NOMO-1 treated with DMSO at 0.1 percent for 48 hours (cell line): ENCODE measurements around the gene ADAMTSL1.

ENCODE experiments used
- DNase-seq: peaks from one replicate; lab custom pipeline; 2025; ENCODE audit not compliant: unreplicated experiment; lab: John Stamatoyannopoulos, UW

ADAMTSL1 gene

DNA sequence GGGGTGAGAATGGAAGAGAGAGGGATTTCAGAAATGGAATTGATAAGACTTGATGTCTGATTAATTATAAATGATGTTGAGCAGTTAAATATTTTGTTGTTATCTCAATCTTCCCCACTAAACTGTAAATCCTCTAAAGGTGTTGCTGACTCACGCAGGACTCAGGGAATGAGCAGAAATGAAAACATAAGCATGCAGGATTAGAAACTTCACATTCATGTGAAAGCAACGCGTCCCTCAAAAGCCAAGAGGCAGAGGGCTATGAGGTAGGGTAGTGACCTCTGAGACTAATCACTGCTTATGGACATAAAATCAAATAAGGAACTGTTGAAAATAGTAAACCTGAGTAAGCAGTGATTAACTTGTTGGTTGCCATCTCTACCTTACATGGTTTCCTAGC, 21.1 kb downstream of the ADAMTSL1 start:
- DNase-seq, result no peak

DNA sequence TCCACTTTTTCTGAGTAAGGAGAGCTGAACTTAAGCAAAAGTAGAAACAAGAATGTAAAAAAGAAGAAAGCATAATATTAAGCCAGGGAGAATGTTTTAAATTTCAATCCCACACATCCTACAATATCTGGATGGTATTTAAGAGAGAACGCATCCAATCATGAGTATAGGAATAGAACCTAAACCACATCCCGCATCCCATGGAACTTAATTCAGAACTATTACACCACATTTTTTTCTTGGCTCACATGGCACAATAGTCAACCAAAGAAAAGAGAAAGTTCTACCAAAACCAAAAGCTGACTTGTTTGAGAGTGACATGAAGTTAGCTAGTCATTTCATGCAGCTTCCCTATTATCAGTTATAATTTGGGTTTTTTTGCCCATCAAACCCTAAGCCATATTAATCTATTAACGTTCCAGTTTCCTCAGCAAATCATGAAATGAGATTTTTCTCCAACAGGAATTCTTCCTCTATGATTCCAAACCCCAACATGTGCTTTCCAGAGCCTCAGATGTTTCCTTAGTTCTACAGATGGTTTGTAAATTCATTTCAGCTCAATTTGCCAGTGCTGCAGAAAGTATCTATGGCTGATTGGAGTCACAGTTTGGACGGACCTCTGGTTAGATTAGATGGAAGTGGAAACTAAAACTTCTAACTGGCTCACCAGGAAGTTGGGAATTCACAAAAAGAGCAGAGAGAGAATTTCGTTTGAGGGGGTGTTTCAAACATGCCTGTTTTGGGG, 22.5 kb downstream of the ADAMTSL1 start:
- DNase-seq, result no peak

DNA sequence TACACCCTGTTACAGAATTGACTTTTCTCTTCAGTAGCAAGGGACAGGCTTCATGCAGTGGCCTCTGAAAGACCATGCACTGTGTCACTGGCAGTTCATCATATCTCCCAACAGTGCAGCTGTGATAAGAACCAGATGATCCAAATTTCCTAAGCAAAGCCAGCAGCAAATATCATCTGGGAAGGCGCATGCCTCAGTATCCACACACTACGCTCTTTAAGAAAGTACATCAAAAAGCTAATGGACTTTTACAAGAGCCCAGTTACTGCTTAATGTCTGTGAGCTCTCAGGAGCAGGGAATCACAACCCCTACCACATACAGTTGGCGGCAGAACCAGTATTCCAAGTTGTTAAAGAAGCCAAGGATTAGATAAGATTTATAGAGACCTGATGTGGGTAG, 25.1 kb downstream of the ADAMTSL1 start:
- no peak for DNase-seq

DNA sequence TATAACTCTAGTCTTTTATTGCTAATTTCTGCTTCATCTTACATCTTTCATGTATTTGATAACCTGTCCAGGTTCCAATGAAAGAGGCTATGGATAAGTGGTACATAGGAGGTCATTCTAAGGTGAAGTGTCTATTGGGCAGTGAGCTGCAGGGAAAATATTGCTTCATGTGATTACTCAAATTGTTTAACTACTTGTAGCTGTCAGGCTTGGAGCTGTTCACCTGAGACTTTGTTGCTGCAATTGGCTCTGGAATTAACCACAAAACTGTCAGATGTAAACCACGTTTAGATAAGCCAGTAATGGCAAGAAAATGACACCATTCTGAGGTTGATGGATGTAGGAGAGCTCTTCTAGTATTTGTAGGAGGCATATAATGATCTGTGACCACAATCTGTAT, 26.0 kb downstream of the ADAMTSL1 start:
- no peak for DNase-seq

DNA sequence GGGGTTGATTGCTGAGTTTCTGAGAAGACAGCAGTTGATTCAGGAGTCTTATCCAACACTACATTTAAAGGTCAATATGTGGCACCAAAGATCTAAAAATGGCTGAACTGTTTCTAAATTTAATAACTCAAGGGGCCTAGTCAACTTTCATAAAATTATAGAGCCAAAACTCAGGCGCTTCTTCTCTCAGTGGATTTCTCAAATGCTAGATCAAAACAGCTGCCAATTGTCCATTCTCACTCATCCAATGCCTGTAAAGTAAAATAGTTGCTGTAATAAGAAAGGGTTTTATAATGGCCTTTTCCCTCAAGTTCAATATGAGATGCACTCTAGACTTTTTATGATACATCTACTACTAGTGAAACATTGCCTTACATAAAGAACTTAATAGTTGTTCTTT, 26.5 kb downstream of the ADAMTSL1 start:
- DNase-seq, result no peak

DNA sequence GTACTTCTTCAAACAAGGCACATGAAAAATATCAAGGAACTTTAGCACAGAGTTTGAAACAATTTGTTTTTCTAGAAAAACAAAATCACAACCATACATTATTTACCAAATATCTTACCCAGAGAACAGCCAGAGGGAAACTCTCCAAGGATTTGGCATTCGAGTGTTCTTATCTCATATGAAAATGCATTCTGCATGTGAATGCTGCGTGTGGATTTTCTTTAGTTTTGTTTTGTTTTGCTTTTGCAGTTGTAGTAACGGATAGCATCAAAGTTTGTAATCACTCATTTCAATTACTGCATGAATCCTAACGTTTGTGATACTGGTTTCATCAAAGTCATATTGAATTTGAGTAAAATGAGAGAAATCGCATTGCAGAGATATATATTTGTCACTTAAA, 28.0 kb downstream of the ADAMTSL1 start:
- DNase-seq, result no peak

DNA sequence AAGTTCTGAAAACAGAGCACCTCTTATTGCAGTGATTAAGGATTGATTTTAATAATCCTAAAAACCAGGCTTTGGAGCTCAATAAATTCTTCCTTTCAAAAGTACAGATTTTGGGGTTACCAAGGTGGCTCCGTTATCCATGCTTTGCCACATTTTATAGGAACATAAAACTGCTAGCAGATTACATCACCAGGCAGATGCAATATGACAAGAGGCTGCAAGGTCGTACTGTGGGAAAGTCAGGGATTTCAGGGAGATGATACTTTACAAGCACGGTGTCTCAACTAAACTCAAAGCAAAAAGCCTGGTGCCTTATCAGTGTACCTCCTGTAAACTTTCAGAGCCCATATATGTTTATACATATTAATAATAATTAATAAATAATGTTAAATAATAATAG, 28.6 kb downstream of the ADAMTSL1 start:
- DNase-seq, result no peak

DNA sequence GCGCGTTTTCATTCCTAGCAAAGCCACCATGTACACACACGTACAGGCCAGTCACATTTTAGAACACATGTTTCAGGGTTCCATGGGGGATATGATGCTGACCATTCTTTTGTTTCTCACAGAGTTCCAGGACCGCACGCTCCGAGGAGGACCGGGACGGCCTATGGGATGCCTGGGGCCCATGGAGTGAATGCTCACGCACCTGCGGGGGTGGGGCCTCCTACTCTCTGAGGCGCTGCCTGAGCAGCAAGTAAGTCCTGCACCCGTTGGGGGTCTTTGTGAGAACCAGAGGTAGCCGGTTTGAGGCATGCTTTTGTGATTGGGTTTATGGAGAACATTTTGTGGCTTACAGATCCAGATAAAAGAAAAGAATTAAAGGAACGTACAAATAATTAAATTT, 30.8 kb downstream of the ADAMTSL1 start:
- DNase-seq, result no peak

DNA sequence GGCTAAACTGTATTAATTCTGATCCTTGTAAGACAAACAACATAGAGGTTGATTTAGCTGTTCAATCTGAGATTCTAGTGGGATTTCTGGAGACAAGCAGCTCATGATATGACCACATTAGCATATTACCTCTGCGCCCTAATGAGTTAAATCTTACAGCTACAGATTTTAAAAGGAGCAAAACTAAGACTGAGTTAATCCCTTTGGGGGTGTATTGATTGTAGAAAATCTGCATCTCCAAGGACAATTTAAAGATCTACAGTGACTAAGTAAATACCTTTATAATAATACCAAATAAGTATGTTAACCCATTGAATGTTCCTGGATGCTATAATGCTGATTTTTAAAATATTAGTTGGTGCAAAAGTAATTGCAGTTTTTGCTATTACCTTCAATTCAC, 33.2 kb downstream of the ADAMTSL1 start:
- DNase-seq, result no peak

DNA sequence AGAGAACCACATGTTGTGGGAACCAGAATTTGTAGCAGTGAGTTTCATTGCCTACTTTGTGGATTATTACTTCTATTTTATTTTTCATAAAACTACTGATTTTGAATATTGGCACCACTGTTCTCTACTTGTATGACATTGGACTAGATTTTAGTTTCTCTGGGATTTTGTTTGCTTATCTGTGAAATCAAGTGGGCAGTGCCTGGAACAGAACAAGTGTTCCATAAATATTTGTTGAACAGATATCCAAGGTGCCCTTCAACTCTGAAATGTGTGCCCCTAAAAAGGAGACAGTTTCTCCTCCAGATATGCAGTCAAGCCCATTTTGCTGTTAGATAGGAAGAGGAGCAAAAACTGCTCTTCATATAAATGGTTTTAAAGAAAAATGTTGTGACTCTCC, 42.6 kb downstream of the ADAMTSL1 start:
- no peak for DNase-seq

DNA sequence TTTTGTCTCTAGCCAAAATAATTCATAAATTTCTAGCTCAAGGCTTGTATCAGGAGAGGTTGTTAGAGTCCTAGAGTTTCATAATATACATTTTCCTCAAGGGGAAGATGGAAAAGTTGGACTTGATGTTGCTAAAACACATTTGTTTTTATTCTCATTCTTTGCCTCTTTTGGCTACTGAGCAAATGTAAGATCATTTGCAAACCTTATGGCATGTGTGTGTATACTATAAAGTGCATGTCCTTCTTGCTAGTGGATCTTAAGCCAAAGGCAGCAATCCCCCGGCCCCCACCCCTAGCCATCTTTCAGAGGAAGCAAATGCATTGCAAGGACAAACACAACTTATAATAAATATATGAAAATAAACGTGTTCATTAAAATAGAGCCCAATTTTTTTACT, 43.0 kb downstream of the ADAMTSL1 start:
- no peak for DNase-seq

DNA sequence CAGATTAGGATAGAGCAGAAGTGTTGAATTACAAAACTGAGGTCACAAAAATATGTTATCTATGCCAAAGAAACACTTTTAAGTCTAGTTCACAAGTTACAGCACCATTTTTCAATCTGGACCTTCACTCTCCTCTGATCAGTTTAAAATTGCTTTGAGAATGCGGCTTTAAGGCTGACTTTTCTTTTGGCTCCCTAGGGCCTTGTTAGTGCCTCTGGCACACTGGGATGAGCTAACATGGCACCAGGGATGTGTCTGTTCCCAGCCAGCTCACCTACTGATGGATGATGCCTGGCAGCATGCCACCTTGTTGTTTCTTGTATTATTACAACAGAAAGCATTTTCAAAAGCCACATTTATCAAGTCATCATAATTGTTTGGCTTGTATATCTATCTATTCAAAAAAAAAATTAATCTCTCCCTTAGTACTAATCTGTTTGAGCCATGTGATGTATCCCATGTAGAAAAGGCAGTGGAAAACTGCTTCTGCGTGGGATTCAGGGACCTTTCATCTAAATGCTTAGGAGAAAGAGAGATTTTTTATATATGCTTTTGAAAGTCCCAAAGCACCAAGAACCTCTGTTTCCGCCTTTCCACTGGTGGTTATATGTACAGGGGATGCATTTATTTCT, 46.6 kb downstream of the ADAMTSL1 start:
- DNase-seq, result no peak

DNA sequence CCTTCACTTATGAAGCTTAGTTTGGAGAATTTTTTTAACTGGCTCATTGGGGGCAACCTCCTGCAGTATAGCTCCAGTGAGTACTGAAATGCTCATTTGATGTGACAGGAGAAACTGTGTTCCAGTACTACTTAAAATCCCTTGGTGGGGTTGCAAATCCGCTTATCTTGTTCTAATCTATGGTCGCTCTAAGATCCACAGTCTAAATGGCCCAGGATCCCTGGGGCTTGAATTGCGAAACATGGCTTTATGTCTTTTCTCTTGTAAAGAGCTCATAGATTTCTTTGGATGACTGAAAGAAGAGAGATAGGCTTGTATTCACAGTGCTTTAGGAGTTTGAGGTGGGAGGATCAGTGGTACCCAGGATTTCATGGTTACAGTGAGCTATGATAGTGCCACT, 52.7 kb downstream of the ADAMTSL1 start:
- DNase-seq, result no peak

DNA sequence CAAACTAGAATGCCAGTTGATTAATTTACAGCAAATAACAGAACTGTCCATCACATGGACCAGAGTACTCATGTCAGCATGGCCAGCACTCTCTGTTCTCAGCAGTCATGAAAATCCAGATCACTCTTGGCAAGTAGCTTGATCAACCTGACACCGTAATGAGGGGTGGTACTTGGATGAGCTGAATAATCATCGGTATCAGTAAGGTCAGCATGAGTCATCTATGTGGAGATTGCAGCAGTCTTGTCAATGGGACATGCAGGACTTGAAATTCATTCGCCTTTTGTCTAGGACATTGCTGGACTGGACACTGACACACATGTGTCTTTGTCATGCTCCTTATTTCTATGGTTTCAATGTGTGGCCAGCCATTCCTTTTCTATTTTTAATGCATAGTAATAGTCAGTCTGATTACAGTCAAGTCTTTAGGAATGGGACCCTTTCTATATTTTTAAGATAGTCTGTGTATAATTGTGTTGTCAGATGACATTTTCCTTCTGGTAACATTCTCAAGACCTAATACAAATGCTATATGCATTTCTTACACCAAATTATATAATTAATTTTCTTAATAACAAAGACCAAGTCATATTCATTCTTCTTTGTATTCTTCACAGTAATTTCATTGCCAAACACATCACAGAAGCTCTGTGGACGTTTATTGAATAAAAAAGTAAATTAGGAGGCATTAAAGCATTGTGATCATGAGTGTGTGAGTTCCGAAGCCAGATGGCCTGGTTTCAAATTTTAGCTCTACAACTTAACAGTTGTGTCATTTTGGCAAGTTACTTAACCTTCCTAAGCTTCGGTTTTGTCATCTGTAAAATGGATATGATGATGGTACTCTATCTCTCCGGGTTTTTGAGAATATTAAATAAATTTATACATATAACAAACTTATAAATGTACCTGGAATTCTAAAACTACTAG, 57.4 kb downstream of the ADAMTSL1 start:
- no peak for DNase-seq

DNA sequence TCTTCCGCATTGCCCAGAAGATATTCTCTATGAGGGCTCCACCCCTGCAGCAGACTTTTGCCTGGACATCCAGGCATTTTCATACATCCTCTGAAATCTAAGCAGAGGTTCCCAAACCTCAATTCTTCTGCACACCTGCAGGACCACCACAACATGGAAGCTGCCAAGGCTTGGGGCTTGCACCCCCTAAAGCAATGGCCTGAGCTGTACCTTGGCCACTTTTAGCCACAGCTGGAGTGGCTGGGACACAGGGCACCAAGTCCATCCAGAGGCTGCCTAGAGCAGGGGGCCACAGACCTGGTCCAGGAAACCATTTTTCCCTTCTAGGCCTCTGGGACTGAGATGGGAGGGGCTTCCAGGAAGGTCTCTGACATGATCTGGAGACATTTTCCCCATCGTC, 60.7 kb downstream of the ADAMTSL1 start:
- DNase-seq, result no peak

DNA sequence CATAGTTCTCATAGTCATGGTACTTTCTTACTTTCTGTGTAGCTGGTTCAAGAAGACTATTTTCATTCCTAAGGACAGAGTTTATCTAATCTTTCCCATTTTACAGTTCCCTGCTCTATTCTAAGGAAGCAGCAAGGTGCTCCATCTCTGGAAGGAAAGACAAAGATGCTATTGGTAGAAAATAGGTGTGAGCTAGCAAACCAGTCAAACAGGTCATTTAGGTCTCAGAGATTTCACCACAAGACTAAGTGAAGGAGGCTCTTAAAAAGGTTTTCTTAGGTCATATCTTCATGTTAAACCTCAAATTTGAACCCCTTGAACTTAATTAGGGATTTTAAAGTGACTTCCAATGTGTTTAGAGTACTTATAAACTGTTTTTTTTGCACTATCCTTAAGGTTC, 62.6 kb downstream of the ADAMTSL1 start:
- no peak for DNase-seq

DNA sequence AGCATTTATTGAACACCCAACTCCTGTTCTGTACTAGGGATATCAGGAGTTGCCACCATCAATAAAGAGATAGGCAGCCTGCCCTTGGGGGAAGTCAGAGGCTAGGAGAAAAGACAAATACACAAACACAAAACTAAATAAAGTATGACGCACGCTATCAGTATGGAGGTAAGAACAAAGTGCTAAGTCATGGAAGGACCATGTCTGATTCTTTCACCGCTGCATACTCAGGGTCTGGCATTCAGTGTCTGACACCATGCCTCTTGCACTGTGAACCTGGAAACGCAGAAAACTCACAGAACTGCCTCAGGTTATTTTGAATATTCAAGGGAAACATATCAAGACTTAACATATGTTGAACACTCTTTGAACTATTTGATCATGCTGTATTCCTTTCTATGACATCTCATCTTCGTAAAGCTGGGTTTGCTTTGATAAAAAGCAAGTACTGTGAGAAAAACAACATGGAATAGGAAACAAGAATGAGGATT, 65.3 kb downstream of the ADAMTSL1 start:
- no peak for DNase-seq

DNA sequence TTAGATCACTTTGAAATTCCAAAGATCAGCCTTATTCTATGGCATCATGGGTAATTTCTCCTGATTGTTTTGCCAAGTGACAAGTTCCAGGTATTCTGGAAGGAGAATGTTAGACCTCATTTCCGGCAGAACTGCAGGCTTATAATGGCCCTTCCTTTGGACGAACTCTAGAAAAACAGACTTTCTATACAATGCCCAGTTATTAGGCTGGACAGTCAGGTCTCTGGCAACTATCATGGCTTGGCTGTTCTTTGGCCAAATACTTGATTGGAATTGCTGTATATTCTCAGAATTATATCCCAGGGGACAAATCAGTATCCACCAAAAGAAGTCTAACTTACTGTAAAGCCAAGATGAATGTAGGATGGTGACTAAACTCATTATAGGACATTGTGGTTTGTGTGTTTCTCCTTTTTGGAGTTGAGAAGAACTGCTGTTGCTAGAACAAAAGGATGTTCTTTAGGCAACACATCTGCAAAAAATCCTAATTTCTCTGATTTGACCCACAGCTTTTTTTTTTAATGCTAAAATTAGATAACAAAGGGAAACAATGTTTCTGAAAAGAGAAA, 69.0 kb downstream of the ADAMTSL1 start:
- DNase-seq, result no peak

DNA sequence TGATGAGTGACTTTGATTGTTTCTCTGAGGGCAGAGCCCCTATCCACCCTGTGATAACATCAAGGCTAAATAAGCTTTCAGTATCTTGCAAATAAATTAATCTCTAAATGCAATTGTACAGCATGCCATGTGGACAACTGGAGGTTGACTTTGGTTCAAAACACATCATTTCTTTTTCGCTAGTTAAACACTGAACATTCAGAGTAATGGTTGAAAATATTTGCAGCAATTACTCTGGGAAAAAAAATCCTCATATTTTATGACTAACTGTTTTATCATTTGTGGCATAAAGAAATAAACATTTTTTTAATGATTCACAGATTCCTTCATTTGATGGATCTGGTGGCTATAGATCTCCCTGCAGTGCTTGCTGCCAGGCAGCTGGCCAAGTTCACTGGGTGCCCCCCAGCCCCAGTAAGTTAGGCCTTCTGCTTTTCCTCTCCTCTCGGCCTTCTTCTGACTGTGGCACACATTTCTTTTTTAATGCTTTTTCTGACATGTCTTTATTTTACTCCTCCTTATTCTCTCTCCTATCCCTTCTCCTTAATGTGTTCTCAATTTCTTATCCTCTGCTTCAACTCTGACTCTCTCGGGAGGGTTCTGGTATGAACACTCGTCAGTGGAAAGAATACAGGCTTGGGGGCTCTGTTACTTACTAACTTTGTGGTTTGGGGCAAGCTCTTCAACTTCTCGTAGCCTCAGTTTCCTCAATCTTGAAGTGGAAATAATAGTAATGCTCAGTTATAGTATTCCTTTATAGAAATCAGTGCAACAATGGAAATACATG, 69.6 kb downstream of the ADAMTSL1 start:
- no peak for DNase-seq

DNA sequence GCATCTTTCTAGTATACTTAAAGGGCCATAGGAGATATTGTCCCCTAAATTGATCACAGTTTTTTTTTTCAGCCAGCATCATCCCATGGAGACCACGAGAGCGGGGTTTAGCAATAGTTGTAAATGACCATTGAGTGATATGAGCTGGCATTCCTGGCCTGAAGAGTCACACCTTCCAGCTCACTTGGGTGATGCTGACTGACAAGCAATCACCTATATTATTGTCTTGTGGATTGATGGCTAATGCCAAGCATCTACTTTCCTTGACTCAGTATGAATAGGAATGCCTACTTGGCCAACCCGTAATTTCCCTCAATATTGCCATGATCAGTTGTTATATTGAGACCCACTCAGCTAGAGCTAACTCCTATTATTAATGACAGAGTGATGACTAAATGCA, 70.5 kb downstream of the ADAMTSL1 start:
- DNase-seq, result no peak
